NCI-H1436 treated with DMSO at 0.1 percent for 48 hours (cell line): ENCODE data around the gene AQR.
"Not testable (repeated sequence)": the region's sequence is repeated elsewhere in the genome, so short reads cannot be mapped to it uniquely, and the experiment has no call there.

ENCODE experiments used
- DNase-seq: peaks from one replicate; lab custom pipeline; 2025; lab: John Stamatoyannopoulos, UW

AQR gene

DNA sequence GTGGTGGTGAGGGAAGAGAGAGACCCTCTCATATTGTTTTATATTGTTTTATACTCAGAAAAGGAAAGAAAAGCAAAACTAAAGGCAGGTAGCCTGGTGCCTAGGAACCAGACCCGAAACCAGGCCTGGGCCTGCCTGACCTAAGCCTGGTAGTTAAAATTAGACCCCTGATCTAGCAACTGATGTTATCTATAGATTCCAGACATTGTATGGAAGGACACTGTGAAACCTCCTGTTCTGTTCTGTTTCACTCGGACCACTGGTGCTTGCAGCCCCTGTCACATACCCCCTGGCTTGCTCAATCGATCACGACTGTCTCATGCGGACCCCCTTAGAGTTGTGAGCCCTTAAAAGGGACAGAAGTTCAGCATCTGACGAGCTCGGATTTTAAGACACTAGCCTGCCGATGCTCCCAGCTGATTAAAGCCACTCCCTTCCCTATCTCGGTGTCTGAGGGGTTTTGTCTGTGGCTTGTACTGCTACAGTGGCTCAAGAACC lies 156.6 kb downstream of the AQR start:
- not testable (repeated sequence) for DNase-seq

DNA sequence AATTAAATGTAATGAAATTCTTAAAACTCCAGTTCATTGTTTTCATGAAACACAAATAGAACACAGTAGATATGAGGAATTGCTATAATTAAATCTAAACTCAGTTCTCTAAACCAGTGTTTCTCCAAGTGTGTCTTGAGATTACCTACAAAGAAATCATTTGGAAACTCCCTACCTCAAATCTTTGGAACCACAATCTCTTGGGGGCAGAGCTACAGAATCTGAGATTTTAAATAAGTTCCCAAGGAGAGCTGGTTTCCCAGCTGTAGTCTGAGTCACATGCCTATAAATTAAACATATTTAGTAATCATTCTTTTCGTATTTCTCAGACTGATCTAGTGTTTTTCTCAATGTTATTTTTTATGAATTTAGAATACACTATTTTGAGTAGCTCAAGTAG lies 157.2 kb downstream of the AQR start:
- no peak for DNase-seq

- no peak for DNase-seq
Observed at GRCh38 chr15:34810443-34811129, 159.0 kb downstream of the AQR start.

DNA sequence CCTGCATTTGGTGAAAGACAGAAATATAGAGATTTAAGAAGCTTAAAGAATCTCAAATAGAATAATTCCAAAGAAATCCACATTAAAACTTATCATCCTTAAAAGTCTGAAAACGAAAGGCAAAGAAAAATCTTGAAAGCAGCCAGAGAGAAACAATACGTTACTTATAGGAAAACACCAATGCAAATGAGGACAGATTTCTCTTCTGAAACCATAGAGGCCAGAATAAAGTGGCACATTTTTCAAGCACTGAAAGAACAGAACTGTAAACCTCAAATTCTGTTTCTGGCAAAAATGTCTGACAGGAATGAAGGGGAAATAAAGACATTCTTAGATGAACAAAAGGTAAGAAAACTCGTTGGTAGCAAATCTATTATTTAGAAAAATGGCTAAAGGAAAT lies 160.4 kb downstream of the AQR start:
- no peak for DNase-seq

DNA sequence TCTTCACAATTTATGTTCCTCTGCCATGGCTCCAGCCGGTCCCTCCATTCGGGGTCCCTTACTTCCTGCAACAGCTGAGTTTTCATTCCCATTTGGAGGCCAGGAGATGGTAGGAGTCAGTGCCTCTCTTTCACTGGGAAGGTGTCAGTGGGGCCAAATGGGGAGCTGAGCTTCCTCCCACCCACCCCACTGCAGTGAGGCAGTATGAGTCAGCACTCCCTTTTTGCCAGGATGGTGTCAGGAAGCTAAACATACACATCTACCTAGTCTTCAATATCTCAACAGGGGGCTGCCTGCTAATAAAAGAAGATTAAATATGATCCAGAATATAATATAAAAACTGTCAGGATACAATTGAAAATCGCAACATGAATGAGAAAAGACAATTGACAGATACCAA lies 161.5 kb downstream of the AQR start:
- DNase-seq, result no peak

- DNase-seq, result not testable (repeated sequence)
Observed at GRCh38 chr15:34807241-34807640, 162.3 kb downstream of the AQR start.

DNA sequence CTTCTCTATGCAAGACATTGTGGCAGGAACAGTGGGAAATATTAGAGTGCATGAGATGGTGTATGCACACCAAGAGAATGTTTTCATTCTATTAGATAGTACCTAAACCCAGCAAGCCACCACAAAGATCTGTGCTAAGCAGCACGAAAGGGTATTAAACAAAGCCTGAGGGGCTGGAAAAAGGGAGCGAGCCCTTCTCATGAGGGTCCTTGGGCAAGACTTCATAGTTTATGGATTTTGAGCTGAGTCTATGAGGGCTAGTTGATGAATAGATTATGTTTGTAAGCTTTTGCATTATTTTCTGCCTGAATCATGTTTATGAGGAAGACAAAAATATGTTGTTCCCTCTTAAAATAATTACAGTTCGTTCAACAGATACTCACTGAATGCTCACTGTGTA lies 164.8 kb downstream of the AQR start:
- no peak for DNase-seq

DNA sequence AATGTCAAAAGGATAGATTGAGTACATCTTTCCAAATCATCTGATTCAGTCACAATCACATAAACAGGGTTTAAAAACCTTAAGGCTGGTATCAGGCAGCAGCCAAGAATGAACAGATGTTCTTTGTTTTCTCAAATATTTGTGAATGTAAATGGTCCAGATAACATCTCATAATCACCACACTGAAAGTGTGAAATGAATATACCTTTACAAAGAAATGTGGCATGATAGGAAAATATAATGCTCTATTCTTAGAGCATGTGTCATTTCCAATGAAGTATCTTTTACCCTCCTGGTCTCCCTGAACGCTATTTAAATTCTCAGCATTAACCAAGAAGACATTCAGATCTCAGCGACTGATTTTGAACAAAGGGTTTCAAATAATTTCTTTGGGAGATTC lies 165.4 kb downstream of the AQR start:
- no peak for DNase-seq

GRCh38 chr15:34802803-34803750 lies 166.5 kb downstream of the AQR start:
- DNase-seq, result no peak

- no peak for DNase-seq
Observed at GRCh38 chr15:34802371-34802770, 167.2 kb downstream of the AQR start.
